Right atrium auricular region (tissue), 2 donors: ENCODE data around the gene SNRPD3. TPM values are rescaled to one million over a fixed set of nuclear protein-coding genes. Genes with fewer than 3 reads are reported as not detected.

Source experiments
- DNase-seq: peaks from one replicate; pipeline ENCODE4 v3.0.0-alpha.2; 2019; ENCODE audit warnings: low spot score
- H3K27ac ChIP-seq, 2 donors: fragments of 200-600 bp; sonication (generic); 1 replicate in 1 of 2; 2 replicates in 1 of 2; pipeline ENCODE4 v1.5.1; 2016 to 2019
- H3K27me3 ChIP-seq, 2 donors: fragments of 200-600 bp; sonication (generic); one replicate each; pipeline versions ENCODE4 v1.5.1 to v1.6.0; 2017 to 2019
- H3K36me3 ChIP-seq: fragments of 200-600 bp; sonication (generic); one replicate; pipeline ENCODE4 v1.5.1; 2016
- H3K4me1 ChIP-seq, 2 donors: fragments of 200-600 bp; sonication (generic); one replicate each; pipeline versions ENCODE4 v1.5.1 to v1.6.0; 2017 to 2019
- H3K4me3 ChIP-seq, 2 donors: fragments of 200-600 bp; sonication (generic); 1 replicate in 1 of 2; 2 replicates in 1 of 2; pipeline ENCODE4 v1.5.1; 2017 to 2019; ENCODE audit warnings: mild to moderate bottlenecking in 1 of 2, moderate library complexity in 1 of 2
- H3K9me3 ChIP-seq, 2 donors: fragments of 200-600 bp; sonication (generic); one replicate each; pipeline ENCODE4 v1.5.1; 2019
- total RNA-seq, 2 donors: library from RNA; depleted of rRNA; stranded (reverse); fragments of >200 nt; gene quantifications; one replicate each; pipeline ENCODE4 v1.1.0, GENCODE V29; 2016
- TF ChIP-seq, protein P1 (sequence below), 2 donors: fragments of 200-600 bp; sonication (generic); IDR thresholded peaks; one replicate each; pipeline ENCODE4 v1.5.1; 2019; ENCODE audit warnings: antibody characterized with exemption in 2 of 2

SNRPD3 gene
- total RNA-seq, 2 donors from 2014 or later: 100 to 125 TPM

DNA sequence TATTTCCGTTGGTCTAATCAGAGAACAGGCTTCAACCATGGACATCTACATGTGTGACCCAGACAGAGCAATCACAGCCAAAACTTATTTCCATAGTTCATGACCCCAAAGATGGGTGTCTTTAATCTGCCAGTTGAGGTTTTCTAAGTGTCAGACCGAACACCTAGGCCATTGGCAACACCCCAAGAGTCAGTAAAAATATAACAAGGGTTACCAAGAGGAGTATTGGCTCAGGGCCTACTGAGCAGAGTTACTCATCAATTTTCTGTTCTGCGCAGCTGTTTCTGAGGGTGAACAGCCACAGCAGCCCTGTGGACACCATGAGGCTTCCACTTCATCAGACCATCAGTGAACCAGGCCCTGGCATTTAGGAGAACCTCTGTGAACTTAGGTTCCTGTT is 19.7 kb upstream of the SNRPD3 start:
- H3K9me3 ChIP-seq: no peaks in the 10 kb centered on the region

GRCh38 chr22:24540470-24540869 is 15.3 kb upstream of the SNRPD3 start:
- Histone ChIP-seq H3K27ac (no peak overlapping the region), H3K27me3 (no peaks in the 10 kb centered on the region), H3K36me3 (peaks cover 55% of the 10 kb centered on the region), H3K4me1 (peaks cover 0 to 41% of the 10 kb centered on the region in 2 donors), H3K4me3 (no peak overlapping the region), H3K9me3 (no peaks in the 10 kb centered on the region)
- TF ChIP-seq, protein P1, sequence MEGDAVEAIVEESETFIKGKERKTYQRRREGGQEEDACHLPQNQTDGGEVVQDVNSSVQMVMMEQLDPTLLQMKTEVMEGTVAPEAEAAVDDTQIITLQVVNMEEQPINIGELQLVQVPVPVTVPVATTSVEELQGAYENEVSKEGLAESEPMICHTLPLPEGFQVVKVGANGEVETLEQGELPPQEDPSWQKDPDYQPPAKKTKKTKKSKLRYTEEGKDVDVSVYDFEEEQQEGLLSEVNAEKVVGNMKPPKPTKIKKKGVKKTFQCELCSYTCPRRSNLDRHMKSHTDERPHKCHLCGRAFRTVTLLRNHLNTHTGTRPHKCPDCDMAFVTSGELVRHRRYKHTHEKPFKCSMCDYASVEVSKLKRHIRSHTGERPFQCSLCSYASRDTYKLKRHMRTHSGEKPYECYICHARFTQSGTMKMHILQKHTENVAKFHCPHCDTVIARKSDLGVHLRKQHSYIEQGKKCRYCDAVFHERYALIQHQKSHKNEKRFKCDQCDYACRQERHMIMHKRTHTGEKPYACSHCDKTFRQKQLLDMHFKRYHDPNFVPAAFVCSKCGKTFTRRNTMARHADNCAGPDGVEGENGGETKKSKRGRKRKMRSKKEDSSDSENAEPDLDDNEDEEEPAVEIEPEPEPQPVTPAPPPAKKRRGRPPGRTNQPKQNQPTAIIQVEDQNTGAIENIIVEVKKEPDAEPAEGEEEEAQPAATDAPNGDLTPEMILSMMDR (IDR thresholded peaks at IDR 0.05): no peak
- no peak for DNase-seq

More for the DNA sequence above, 19.7 kb upstream of the SNRPD3 start:
- no peaks in the 10 kb centered on the region for H3K4me1 ChIP-seq
- no peak overlapping the region for H3K27ac ChIP-seq
- TF ChIP-seq, protein P1 (IDR thresholded peaks at IDR 0.05): no peak
- H3K4me3 ChIP-seq: no peak overlapping the region
- H3K27me3 ChIP-seq: no peaks in the 10 kb centered on the region
- DNase-seq: no peak
- H3K36me3 ChIP-seq: peaks cover 19% of the 10 kb centered on the region

- Histone ChIP-seq H3K27ac (peak overlapping the region; percentile 14 to 40), H3K9me3 (no peaks in the 10 kb centered on the region), H3K36me3 (peaks cover 65% of the 10 kb centered on the region), H3K27me3 (no peaks in the 10 kb centered on the region), H3K4me3 (no peak overlapping the region), H3K4me1 (peaks cover 0 to 44% of the 10 kb centered on the region in 2 donors)
- TF ChIP-seq, protein P1 (IDR thresholded peaks at IDR 0.05): no peak
- DNase-seq: no peak
Observed at GRCh38 chr22:24541681-24542515, 13.9 kb upstream of the SNRPD3 start.

GRCh38 chr22:24542641-24543040 is 13.2 kb upstream of the SNRPD3 start:
- Histone ChIP-seq H3K4me3 (no peak overlapping the region), H3K27ac (peak overlapping the region; percentile 14 to 40)

GRCh38 chr22:24543185-24543601 is 12.6 kb upstream of the SNRPD3 start:
- H3K27me3 ChIP-seq: no peaks in the 10 kb centered on the region
- peaks cover 0 to 44% of the 10 kb centered on the region in 2 donors for H3K4me1 ChIP-seq
- peak overlapping the region in 1 of 2 donors; percentile 14 for H3K27ac ChIP-seq

More at GRCh38 chr22:24542641-24543040, 13.2 kb upstream of the SNRPD3 start:
- TF ChIP-seq, protein P1 (IDR thresholded peaks at IDR 0.05): no peak
- Histone ChIP-seq H3K27me3 (no peaks in the 10 kb centered on the region), H3K4me1 (peaks cover 0 to 44% of the 10 kb centered on the region in 2 donors), H3K9me3 (no peaks in the 10 kb centered on the region), H3K36me3 (peaks cover 72% of the 10 kb centered on the region)
- no peak for DNase-seq

More at GRCh38 chr22:24543185-24543601, 12.6 kb upstream of the SNRPD3 start:
- Histone ChIP-seq H3K4me3 (no peak overlapping the region), H3K36me3 (peaks cover 78% of the 10 kb centered on the region), H3K9me3 (no peaks in the 10 kb centered on the region)
- DNase-seq: no peak
- TF ChIP-seq, protein P1 (IDR thresholded peaks at IDR 0.05): no peak
